SH-SY5Y (cell line): Measurements from ENCODE around the gene AMMECR1.

Experiments used
- GATA2 ChIP-seq: IDR thresholded peaks from 2 replicates; pipeline ENCODE4 v1.6.1; 2011; ENCODE audit warnings: mild to moderate bottlenecking, low read depth, low read length
- GATA3 ChIP-seq: IDR thresholded peaks from 2 replicates; pipeline ENCODE4 v1.6.1; 2011; ENCODE audit warnings: low read depth, mild to moderate bottlenecking, low read length, moderate library complexity

GRCh38 chrX:110171442-110171841 is 146.4 kb downstream of the AMMECR1 start:
- no peak for TF ChIP-seq GATA2
- TF ChIP-seq GATA3 = no peak
